Hepatocyte (in vitro differentiated cells): Measurements from ENCODE around the gene ZBTB7B. TPM values are rescaled to one million over a fixed set of nuclear protein-coding genes. Genes with fewer than 3 reads are reported as not detected.

Experiments
- DNase-seq: peaks from one replicate; pipeline ENCODE4 v3.0.0-alpha.2; 2016; ENCODE audit warnings: low spot score
- H2AFZ ChIP-seq: fragments of 200-600 bp; sonication (generic); 2 replicates; pipeline ENCODE4 v1.6.0; 2016; ENCODE audit warnings: antibody characterized with exemption, mild to moderate bottlenecking
- H3K27ac ChIP-seq: fragments of 200-600 bp; sonication (generic); 2 replicates; pipeline ENCODE4 v1.5.1; 2016; ENCODE audit warnings: mild to moderate bottlenecking
- H3K27me3 ChIP-seq: fragments of 200-600 bp; sonication (generic); 2 replicates; pipeline ENCODE4 v1.6.1; 2016
- H3K36me3 ChIP-seq: fragments of 200-600 bp; sonication (generic); replicated peaks from 2 replicates; pipeline ENCODE4 v1.5.1; 2016; ENCODE audit warnings: low read depth; ENCODE audit not compliant: insufficient read depth
- H3K4me1 ChIP-seq: fragments of 200-600 bp; sonication (generic); 2 replicates; pipeline ENCODE4 v1.5.1; 2016; ENCODE audit warnings: mild to moderate bottlenecking, moderate library complexity; ENCODE audit not compliant: insufficient read depth
- H3K4me2 ChIP-seq: fragments of 200-600 bp; sonication (generic); 2 replicates; pipeline ENCODE4 v1.6.0; 2016
- H3K4me3 ChIP-seq: fragments of 200-600 bp; sonication (generic); 2 replicates; pipeline ENCODE4 v1.5.1; 2016; ENCODE audit warnings: mild to moderate bottlenecking
- H3K79me2 ChIP-seq: fragments of 200-600 bp; sonication (generic); 2 replicates; pipeline ENCODE4 v1.6.0; 2017; ENCODE audit warnings: mild to moderate bottlenecking
- H3K9me2 ChIP-seq: fragments of 200-600 bp; sonication (generic); replicated peaks from 2 replicates; pipeline ENCODE4 v1.6.0; 2017; ENCODE audit warnings: mild to moderate bottlenecking; ENCODE audit not compliant: insufficient read depth
- H3K9me3 ChIP-seq: fragments of 200-600 bp; sonication (generic); 2 replicates; pipeline ENCODE4 v1.5.1; 2016; ENCODE audit warnings: low read depth, mild to moderate bottlenecking
- H4K20me1 ChIP-seq: fragments of 200-600 bp; sonication (generic); 2 replicates; pipeline ENCODE4 v1.6.0; 2016; ENCODE audit warnings: mild to moderate bottlenecking; ENCODE audit not compliant: insufficient read depth, poor library complexity, severe bottlenecking
- CTCF ChIP-seq: fragments of 200-600 bp; sonication (generic); IDR thresholded peaks from 2 replicates; pipeline ENCODE4 v1.5.1; 2016; ENCODE audit warnings: antibody characterized with exemption, mild to moderate bottlenecking; ENCODE audit not compliant: poor library complexity
- EZH2 ChIP-seq: fragments of 200-600 bp; sonication (generic); IDR thresholded peaks from 2 replicates; pipeline ENCODE4 v1.6.1; 2016; ENCODE audit warnings: antibody characterized with exemption, mild to moderate bottlenecking, borderline replicate concordance
- EZH2phosphoT487 ChIP-seq: fragments of 200-600 bp; sonication (generic); IDR thresholded peaks from one replicate; pipeline ENCODE4 v1.6.1; 2018; ENCODE audit warnings: antibody characterized with exemption, mild to moderate bottlenecking, low read depth, moderate library complexity; ENCODE audit not compliant: unreplicated experiment, severe bottlenecking
- WGBS: methylation state at CpG from one replicate; pipeline ENCODE4 v1.1.6; 2016; ENCODE audit warnings: low lambda C conversion rate; ENCODE audit errors: missing lambda C conversion rate; 5-methylcytosine and 5-hydroxymethylcytosine counted together
- microRNA-seq: library from miRNA; unstranded; fragments of <30 nt; microRNA quantifications from one replicate; pipeline ENCODE4, GENCODE V29; 2017
- polyA plus RNA-seq: library from polyadenylated mRNA; unstranded; fragments of >200 nt; fragmentation: Nextera tagmentation; extraction: Ambion mirVana; gene quantifications from 2 replicates; pipeline ENCODE4 v1.2.1, GENCODE V29; 2016
- small RNA-seq: library from RNA; depleted of rRNA; stranded (forward); fragments of <200 nt; gene quantifications from one replicate; pipeline ENCODE3, GENCODE V24; 2014
- total RNA-seq: library from RNA; depleted of rRNA; stranded (reverse); fragments of >200 nt; gene quantifications from 2 replicates; pipeline ENCODE4 v1.2.3, GENCODE V29; 2014

The ZBTB7B gene
- total and polyA plus RNA-seq, 2 experiments from 2014 or later: 13.3 to 29.2 TPM

GRCh38 chr1:155064111-155064831 lies 61.7 kb downstream of the ZBTB7B start:
- DNase-seq: peak; percentile 81
- peak overlapping the region; percentile 77 for H3K4me3 ChIP-seq
- H3K36me3 ChIP-seq: no peaks in the 10 kb centered on the region
- 3% methylated on average over 13 of the region's 14 CpGs for WGBS
- peak overlapping the region; percentile 97 for H3K27ac ChIP-seq
- H2AFZ ChIP-seq: peak overlapping the region; percentile 50
- no peak for TF ChIP-seq EZH2phosphoT487
- no peak for TF ChIP-seq EZH2
- TF ChIP-seq CTCF: no peak
- peaks cover 15% of the 10 kb centered on the region for H3K4me1 ChIP-seq
- peak overlapping the region; percentile 93 for H3K4me2 ChIP-seq
- no peaks in the 10 kb centered on the region for H3K27me3 ChIP-seq
- H3K79me2 ChIP-seq: peaks cover 28% of the 10 kb centered on the region
- no peaks in the 10 kb centered on the region for H3K9me3 ChIP-seq
- peaks cover 3% of the 10 kb centered on the region for H4K20me1 ChIP-seq
- H3K9me2 ChIP-seq: no peaks in the 10 kb centered on the region

- H3K9me3 ChIP-seq: no peaks in the 10 kb centered on the region
- peak overlapping the region; percentile 97 for H3K27ac ChIP-seq
- DNase-seq: no peak
- H3K9me2 ChIP-seq: no peaks in the 10 kb centered on the region
- no peaks in the 10 kb centered on the region for H3K36me3 ChIP-seq
- peaks cover 18% of the 10 kb centered on the region for H3K4me1 ChIP-seq
- no peaks in the 10 kb centered on the region for H3K27me3 ChIP-seq
- 54% methylated on average over 5 of the region's 5 CpGs for WGBS
- peak overlapping the region; percentile 93 for H3K4me2 ChIP-seq
- H2AFZ ChIP-seq: no peak overlapping the region
- TF ChIP-seq EZH2 (no peak), CTCF (no peak), EZH2phosphoT487 (no peak)
- H3K4me3 ChIP-seq: peak overlapping the region; percentile 77
- H3K79me2 ChIP-seq: peaks cover 28% of the 10 kb centered on the region
- H4K20me1 ChIP-seq: peaks cover 3% of the 10 kb centered on the region
Measured at GRCh38 chr1:155064832-155065429, 62.3 kb downstream of the ZBTB7B start.

GRCh38 chr1:155066777-155067176 lies 64.2 kb downstream of the ZBTB7B start:
- H3K79me2 ChIP-seq: peaks cover 28% of the 10 kb centered on the region
- no peak overlapping the region for H2AFZ ChIP-seq
- TF ChIP-seq CTCF (no peak), EZH2phosphoT487 (no peak), EZH2 (no peak)
- H3K36me3 ChIP-seq: no peaks in the 10 kb centered on the region
- no peak overlapping the region for H3K4me2 ChIP-seq
- 93% methylated on average over 8 of the region's 8 CpGs for WGBS
- H3K9me2 ChIP-seq: no peaks in the 10 kb centered on the region
- H3K4me3 ChIP-seq: no peak overlapping the region
- DNase-seq: no peak
- H3K27ac ChIP-seq: no peak overlapping the region
- peaks cover 2% of the 10 kb centered on the region for H3K27me3 ChIP-seq
- H3K9me3 ChIP-seq: no peaks in the 10 kb centered on the region
- H4K20me1 ChIP-seq: peaks cover 3% of the 10 kb centered on the region
- H3K4me1 ChIP-seq: peaks cover 30% of the 10 kb centered on the region

Small RNA genes lying within 50 kb of the gene (microRNA-seq; reads per million reads assigned to microRNA genes)
- gene MIR4258: not detected

Small RNA genes lying within 50 kb of the gene (small RNA-seq; reads per million reads assigned to genes)
- gene MIR4258: not detected

Other genes with a start within 250 kb of the ZBTB7B start
- gene KCNN3, start 132.5 kb upstream of the ZBTB7B start, total RNA-seq: 0.36 and 0.67 TPM in 2 replicates
- gene KCNN3, start 132.5 kb upstream of the ZBTB7B start, polyA plus RNA-seq: 0.56 and 1.3 TPM in 2 replicates
- gene PMVK, start 66.1 kb upstream of the ZBTB7B start, total RNA-seq: 12.5 and 18.5 TPM in 2 replicates
- gene PMVK, start 66.1 kb upstream of the ZBTB7B start, polyA plus RNA-seq: 53.5 and 59.2 TPM in 2 replicates
- gene PBXIP1, start 46.7 kb upstream of the ZBTB7B start, total RNA-seq: 52.4 and 53.0 TPM in 2 replicates
- 61.0 and 65.5 TPM in 2 replicates for gene PBXIP1, start 46.7 kb upstream of the ZBTB7B start, polyA plus RNA-seq
- 20.2 and 21.8 TPM in 2 replicates for gene PYGO2, start 41.0 kb upstream of the ZBTB7B start, total RNA-seq
- gene PYGO2, start 41.0 kb upstream of the ZBTB7B start, polyA plus RNA-seq: 22.3 and 28.3 TPM in 2 replicates
- gene SHC1, start 32.1 kb upstream of the ZBTB7B start, total RNA-seq: 81.8 and 95.6 TPM in 2 replicates
- gene SHC1, start 32.1 kb upstream of the ZBTB7B start, polyA plus RNA-seq: 107 and 120 TPM in 2 replicates
- gene CKS1B, start 28.1 kb upstream of the ZBTB7B start, total RNA-seq: 40.4 and 41.5 TPM in 2 replicates
- 91.3 and 102 TPM in 2 replicates for gene CKS1B, start 28.1 kb upstream of the ZBTB7B start, polyA plus RNA-seq
- 25.6 and 27.7 TPM in 2 replicates for gene FLAD1, start 19.5 kb upstream of the ZBTB7B start, total RNA-seq
- gene FLAD1, start 19.5 kb upstream of the ZBTB7B start, polyA plus RNA-seq: 42.8 and 45.1 TPM in 2 replicates
- gene LENEP, start 9.2 kb upstream of the ZBTB7B start, total RNA-seq: 0.92 TPM in 1 of 2 replicates, not detected in the other
- not detected in 2 replicates for gene LENEP, start 9.2 kb upstream of the ZBTB7B start, polyA plus RNA-seq
- gene DCST2, start 31.0 kb downstream of the ZBTB7B start, total RNA-seq: 0.04 and 1.6 TPM in 2 replicates
- gene DCST2, start 31.0 kb downstream of the ZBTB7B start, polyA plus RNA-seq: 0.40 and 0.47 TPM in 2 replicates
- 0.60 TPM in 1 of 2 replicates, not detected in the other for gene DCST1, start 31.0 kb downstream of the ZBTB7B start, total RNA-seq
- gene DCST1, start 31.0 kb downstream of the ZBTB7B start, polyA plus RNA-seq: 0.12 TPM in 1 of 2 replicates, not detected in the other
- 44.8 and 55.7 TPM in 2 replicates for gene ADAM15, start 48.5 kb downstream of the ZBTB7B start, total RNA-seq
- gene ADAM15, start 48.5 kb downstream of the ZBTB7B start, polyA plus RNA-seq: 108 and 117 TPM in 2 replicates
- gene EFNA4, start 60.9 kb downstream of the ZBTB7B start, total RNA-seq: 20.5 and 21.3 TPM in 2 replicates
- 16.3 and 18.1 TPM in 2 replicates for gene EFNA4, start 60.9 kb downstream of the ZBTB7B start, polyA plus RNA-seq
- 4.0 and 5.5 TPM in 2 replicates for gene EFNA3, start 76.0 kb downstream of the ZBTB7B start, total RNA-seq
- 10.3 and 13.1 TPM in 2 replicates for gene EFNA3, start 76.0 kb downstream of the ZBTB7B start, polyA plus RNA-seq
- gene EFNA1, start 125.1 kb downstream of the ZBTB7B start, total RNA-seq: 78.7 and 94.8 TPM in 2 replicates
- 137 and 172 TPM in 2 replicates for gene EFNA1, start 125.1 kb downstream of the ZBTB7B start, polyA plus RNA-seq
- 75.3 and 88.6 TPM in 2 replicates for gene SLC50A1, start 133.1 kb downstream of the ZBTB7B start, total RNA-seq
- gene SLC50A1, start 133.1 kb downstream of the ZBTB7B start, polyA plus RNA-seq: 111 and 115 TPM in 2 replicates
- gene DPM3, start 137.7 kb downstream of the ZBTB7B start, total RNA-seq: 94.2 and 121 TPM in 2 replicates
- gene DPM3, start 137.7 kb downstream of the ZBTB7B start, polyA plus RNA-seq: 84.1 and 96.3 TPM in 2 replicates
- gene KRTCAP2, start 170.5 kb downstream of the ZBTB7B start, total RNA-seq: 191 and 209 TPM in 2 replicates
- 440 and 454 TPM in 2 replicates for gene KRTCAP2, start 170.5 kb downstream of the ZBTB7B start, polyA plus RNA-seq
- gene TRIM46, start 171.0 kb downstream of the ZBTB7B start, total RNA-seq: 1.1 and 1.2 TPM in 2 replicates
- gene TRIM46, start 171.0 kb downstream of the ZBTB7B start, polyA plus RNA-seq: 1.9 and 2.1 TPM in 2 replicates
- gene THBS3, start 205.1 kb downstream of the ZBTB7B start, total RNA-seq: 19.8 and 20.3 TPM in 2 replicates
- 39.9 and 41.6 TPM in 2 replicates for gene THBS3, start 205.1 kb downstream of the ZBTB7B start, polyA plus RNA-seq
- 42.1 and 49.4 TPM in 2 replicates for gene MTX1, start 205.9 kb downstream of the ZBTB7B start, total RNA-seq
- gene MTX1, start 205.9 kb downstream of the ZBTB7B start, polyA plus RNA-seq: 78.2 and 82.0 TPM in 2 replicates